DLD1 (cell line): ENCODE data around the gene RBM4B.

Experiments
- in situ Hi-C: cut with HindIII; loops from 2 replicates; pipeline ENCODE4 v1.10.0; 2017; ENCODE audit warnings: low sequenced_read_pairs

RBM4B gene

DNA sequence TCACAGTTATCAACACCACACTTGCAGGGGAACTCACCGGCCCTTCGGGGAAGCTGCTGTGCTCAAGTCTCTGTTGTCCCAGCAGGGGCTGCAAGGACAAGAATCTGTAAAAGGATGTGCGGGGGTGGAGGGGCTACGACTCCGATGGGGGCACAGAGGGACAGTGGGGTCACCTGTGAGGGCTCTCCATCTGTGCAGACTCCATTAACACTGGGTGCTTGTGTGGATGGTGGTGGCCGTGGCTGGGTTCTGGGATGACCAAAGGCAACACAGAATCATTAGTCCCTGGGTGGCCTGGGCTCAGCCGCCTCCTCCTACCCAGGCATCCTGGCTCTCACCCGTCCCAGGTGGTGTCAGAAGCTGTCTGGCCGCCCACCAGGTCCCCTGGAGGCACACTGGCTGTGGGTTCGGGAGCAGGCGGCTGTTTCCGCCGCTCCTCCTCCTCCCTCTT, 10.2 kb upstream of the RBM4B start:
- in situ Hi-C loops, result no loop called here

DNA sequence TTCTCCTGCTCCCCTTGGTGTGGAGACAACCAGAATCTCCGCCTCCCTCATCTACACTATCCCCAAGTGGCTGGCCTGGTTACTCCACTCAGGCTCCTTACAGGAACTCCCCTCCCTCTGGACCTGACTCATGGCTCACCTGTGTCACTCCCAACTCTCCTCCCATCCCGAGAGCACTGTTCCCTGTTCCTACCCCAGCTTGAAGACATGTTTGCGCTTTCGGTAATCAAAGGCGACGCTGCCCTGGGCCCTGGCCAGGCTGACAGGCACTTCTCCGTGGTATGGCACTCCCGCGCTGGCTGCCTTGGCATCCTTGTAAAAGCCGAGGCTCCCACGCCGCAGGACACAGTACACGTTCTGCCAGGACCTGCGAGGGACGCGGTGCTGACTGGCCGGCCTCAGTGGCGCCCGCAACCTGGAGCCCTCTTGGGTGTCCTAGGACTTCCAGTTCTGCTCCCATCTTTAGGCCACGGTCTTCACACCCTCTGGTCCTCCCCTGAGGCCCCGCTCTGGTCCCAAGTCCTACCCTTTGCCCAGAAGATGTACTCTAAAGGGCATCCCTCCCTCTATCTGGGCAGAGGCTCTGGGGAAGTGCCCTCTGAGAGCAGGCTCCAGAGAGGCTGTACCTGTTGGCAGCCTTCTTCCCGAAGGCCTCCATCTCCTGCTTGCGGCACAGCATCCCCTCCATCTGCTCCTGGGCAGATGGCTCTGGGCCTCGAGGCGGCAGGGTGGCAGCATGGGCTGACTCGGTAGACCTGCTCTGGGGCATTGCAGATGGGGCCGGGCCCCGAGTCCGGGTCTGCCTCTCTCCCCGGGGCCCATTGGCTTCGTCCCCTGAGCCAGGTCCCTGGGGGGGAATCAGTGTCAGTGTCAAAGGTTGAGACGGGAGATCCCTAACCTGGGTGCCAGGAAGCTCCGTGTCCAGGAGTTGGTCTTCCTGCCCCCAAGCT, 9.4 kb upstream of the RBM4B start:
- in situ Hi-C loops, result no loop called here

DNA sequence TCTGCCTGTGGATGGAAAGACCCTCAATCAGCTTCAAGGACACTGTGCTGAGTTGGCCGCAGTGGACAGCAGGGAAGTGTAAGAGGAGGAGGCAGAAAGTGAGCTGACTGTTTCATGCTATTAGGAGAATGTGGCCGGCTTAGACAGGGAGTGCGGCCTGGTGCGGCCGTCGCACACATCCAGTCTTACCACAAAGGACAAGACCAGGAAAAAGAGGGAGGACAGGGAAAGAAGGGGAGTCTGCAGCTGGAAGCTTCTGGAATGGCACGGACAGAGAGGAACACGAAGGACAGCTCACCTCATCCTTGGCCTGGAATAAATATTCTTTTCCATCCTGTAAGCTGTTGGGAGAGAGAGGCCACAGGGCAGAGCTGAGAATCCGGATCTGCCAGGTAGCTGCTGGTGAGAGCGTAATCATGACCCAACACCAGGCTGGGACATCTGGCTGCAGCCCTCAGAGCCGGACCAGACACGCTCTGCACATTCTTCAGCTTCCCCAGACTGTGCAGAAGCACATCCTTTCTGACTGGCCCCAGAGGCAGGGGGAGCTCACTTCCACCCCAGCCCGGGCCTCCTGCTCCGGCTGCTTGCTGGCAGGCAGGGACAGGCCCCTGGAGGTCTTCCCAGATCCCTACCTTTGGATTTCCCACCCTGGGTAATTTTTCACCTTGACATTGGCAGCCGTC, 8.6 kb upstream of the RBM4B start:
- in situ Hi-C loops, result no loop called here

- in situ Hi-C loops, result no loop called here
Measured at GRCh38 chr11:66685276-66686099, 7.8 kb upstream of the RBM4B start.

DNA sequence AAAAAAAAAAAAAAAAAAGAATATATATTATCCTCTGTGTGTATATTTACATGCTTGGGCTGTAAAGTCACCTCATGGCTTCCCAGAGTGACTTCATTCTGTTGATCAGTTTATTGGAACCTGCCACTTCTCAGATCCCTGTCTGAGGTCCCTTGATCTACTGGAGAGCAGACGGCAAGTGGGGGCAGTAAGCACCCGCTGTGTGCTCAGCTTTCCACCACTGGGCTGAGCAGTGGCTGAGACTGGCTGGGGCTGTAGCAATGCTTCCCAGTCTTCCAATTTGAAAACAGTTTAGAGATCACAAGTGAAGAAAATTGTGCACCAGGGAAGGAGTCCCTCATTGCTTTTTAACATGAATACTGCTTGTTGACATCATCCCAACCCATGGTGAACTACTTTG, 6.9 kb upstream of the RBM4B start:
- in situ Hi-C loops, result no loop called here

GRCh38 chr11:66683877-66684276, 6.2 kb upstream of the RBM4B start:
- in situ Hi-C loops, result no loop called here

DNA sequence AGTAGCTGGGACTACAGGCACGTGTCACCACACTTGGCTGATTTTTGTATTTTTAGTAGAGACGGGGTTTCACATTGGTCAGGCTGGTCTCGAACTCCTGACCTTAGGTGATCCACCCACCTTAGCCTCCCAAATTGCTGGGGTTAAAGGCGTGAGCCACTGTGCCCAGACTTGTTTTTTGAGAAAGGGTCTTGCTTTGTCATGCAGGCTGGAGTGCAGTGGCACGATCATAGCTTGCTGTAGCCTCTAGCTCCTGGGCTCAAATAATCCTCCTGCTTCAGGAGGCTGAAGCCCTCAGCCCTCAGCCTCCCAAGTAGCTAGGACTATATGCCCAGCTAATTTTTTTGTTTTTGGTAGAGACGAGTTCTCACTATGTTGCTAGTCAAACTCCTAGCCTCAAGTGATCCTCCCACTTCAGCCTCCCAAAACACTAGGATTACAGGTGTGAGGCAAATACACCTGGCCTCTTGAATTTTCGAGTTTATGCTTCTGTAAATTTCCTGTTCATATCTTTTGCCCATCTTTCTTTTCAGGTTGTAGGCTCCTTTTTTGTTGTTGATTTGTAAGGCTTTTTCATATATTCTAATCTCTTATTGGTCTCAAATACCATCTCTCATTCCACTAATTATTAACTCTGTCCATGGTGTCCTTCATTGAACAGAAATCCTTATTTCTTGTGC, 3.4 kb upstream of the RBM4B start:
- in situ Hi-C loops, result no loop called here

- in situ Hi-C loops, result no loop called here
Measured at GRCh38 chr11:66676931-66677598, 622 bp downstream of the RBM4B start.

DNA sequence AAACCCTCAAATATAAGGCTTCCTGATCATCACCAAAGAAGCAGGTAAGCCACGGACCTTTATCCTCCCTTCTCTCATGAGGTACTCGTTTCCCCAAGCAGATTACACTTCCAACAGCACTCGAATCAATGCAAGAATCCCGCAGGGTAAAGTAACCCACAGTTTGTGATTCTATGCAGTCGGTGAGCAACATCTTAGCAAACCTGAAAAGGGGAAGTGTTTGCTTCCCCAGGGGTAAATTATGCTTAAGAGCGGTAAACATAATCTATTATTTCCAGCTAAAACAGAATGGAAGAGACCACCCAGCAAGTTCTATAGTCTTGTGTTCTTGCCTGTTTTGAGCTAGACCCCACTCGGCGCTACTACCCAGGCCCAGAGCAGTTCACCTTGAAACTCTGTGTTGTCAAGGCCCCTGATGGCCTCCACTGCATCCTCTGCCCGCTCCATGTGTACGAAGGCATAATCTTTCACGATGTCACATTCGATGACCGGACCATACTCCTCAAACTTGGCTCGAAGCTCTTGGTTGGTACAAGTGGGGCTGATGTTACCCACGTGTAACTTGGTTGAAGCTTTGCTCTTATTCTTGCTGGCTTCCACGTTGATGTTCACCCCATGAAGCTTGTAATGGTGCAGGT, 1.3 kb downstream of the RBM4B start:
- in situ Hi-C loops, result no loop called here

GRCh38 chr11:66674964-66675602, 2.6 kb downstream of the RBM4B start:
- in situ Hi-C loops, result no loop called here

DNA sequence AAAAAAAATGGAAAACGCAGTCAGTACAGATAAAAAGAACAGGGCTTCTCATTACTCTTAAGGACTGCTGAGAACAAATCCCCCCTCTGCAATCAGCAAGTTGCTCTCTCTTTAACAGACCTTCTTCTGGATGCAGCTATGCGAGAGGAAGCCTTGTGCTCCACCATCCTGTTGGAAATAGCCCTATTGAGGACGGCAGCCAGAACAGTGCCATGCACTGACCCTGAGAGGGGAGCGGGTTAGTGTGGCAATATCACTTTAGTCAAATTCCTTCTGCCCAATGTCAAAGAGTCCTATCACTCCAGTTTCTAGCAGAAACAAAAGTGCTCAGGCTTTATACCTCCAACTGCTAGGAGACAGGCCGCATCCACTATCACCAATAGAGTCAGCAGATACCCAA, 6.9 kb downstream of the RBM4B start:
- in situ Hi-C loops, result no loop called here

DNA sequence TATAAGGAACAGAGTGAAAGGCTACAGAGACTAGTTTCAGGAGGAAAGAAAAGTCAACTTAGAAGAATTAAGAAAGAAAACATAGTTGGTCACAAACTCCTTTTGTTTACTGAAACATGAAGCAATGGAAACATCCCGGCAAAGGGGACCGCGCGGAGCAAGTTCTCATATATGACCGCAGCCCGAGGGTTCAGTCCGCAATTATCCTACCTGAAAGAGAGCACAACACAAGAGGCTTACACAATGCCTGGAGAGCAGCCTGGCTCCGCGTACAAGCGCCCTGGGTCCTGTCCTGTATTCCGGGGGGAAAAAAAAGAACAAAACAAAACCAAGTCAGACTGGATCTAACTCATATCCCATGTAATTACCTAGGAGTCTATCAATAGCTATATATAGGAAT, 12.3 kb downstream of the RBM4B start:
- in situ Hi-C loops, result no loop called here

DNA sequence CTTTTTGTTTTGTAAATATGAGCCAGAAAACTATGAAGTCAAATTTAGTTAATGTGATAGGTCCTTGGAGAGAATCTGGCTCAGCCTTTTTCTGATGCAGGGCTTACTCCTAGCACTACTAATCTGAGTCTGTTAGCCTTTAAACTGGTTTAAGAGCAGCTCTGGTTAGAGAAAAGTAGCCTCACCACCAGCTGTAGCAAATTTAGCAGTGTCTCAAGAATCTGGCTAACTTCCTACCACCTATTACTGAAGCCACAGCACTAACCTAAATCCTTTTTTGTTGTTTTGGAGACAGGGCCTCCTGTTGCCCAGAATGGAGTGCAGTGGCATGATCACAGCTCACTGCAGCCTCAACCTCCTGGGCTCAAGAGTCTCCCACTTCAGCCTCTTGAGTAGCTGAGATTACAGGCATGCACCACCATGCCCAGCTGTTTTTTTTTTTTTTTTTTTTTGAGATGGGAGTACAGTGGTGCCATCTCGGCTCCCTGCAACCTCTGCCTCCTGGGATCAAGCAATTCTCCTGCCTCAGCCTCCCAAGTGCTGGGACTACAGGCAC, 13.9 kb downstream of the RBM4B start:
- in situ Hi-C loops, result no loop called here

GRCh38 chr11:66659763-66660162, 17.9 kb downstream of the RBM4B start:
- in situ Hi-C loops, result no loop called here

GRCh38 chr11:66653123-66653522, 24.6 kb downstream of the RBM4B start:
- in situ Hi-C loops, result no loop called here

DNA sequence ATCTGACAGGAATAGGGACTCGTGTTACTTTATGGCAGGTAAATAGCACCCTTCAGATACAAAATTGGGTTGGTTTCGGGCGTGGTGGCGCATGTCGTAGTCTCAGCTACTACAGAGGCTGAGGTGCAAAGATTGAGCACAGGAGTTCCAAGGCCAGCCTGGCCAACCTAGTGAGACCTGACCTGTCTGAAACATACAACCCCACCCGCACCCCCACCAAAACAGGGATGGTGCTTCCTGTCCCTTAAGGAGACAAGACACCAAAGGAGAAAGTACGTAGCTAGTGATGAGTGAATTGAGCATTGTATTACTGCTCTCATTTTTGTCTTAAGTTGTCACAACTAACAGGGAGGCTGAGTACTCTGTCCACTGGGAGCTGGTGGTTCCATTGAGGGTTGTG, 25.0 kb downstream of the RBM4B start:
- in situ Hi-C loops, result no loop called here

DNA sequence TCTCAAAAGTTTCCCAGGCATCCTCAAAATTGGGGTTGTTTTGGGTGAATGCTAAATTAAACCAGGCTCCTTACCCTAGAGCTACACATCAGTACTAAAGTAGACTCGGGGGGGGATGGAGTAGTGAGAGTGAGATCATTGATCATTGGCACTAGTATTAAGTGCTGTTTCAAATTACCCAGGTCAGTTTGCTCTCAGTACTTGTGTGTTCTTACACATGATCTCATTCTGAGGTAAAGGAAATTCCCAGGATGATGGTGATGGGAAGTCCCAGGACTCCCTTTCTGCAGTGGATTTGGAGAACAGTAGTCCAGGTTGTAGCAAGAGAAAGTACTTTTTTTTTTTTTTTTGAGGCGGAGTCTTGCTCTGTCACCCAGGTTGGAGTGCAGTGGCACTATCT, 26.7 kb downstream of the RBM4B start:
- in situ Hi-C loops, result no loop called here

- in situ Hi-C loops, result no loop called here
Measured at GRCh38 chr11:66649903-66650302, 27.8 kb downstream of the RBM4B start.

DNA sequence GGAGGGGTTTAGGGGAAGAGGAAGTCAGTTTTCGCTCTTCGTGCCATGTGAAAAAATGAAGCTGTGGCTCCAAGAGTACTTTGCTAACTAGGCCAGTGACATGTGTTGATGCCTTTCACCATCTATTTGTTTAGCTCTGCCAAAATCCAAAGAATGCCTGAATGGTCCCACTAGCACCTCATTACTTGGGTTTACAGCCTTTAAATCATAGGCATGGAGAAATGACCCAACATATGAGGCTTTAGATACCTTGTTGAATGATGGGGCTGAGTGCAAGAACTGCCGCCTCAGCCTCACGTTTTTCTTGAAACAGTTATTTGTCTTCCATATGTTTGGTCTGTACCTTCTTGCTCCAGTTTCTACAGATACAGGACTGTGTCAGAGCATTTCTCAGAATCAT, 30.9 kb downstream of the RBM4B start:
- in situ Hi-C loops, result no loop called here
